Central memory CD8-positive, alpha-beta T cell (primary cell): ENCODE measurements around the gene ANKRD1.
"Not testable (repeated sequence)": the region's sequence is repeated elsewhere in the genome, so short reads cannot be mapped to it uniquely, and the experiment has no call there.

Source experiments
- ATAC-seq: fragments of 150-1000 bp; cut with Tn5 transposase; replicated peaks from 2 replicates; pipeline ENCODE4 v1.10.0; 2022; ENCODE audit warnings: mild to moderate bottlenecking, moderate FRiP score, moderate number of reproducible peaks; ENCODE audit not compliant: poor library complexity, severe bottlenecking; ENCODE audit errors: extremely low read depth
- DNase-seq, 2 donors: peaks; one replicate each; pipeline ENCODE4 v3.0.0; 2021; ENCODE audit warnings: low spot score in 2 of 2
- H3K27ac Mint-ChIP-seq: one replicate; pipeline ENCODE4 v1.8.0; 2022; ENCODE audit warnings: low read depth, mild to moderate bottlenecking, moderate library complexity, mixed read lengths
- H3K27me3 Mint-ChIP-seq: one replicate; pipeline ENCODE4 v1.8.0; 2022; ENCODE audit warnings: mixed read lengths
- H3K36me3 Mint-ChIP-seq: one replicate; pipeline ENCODE4 v1.8.0; 2022; ENCODE audit warnings: mild to moderate bottlenecking, moderate library complexity, mixed read lengths; ENCODE audit not compliant: insufficient read depth
- H3K4me1 Mint-ChIP-seq: one replicate; pipeline ENCODE4 v1.8.0; 2022; ENCODE audit warnings: mixed read lengths
- H3K4me3 Mint-ChIP-seq: one replicate; pipeline ENCODE4 v1.8.0; 2022; ENCODE audit warnings: mild to moderate bottlenecking, moderate library complexity, mixed read lengths
- H3K9me3 Mint-ChIP-seq: one replicate; pipeline ENCODE4 v1.8.0; 2022; ENCODE audit warnings: mixed read lengths

The ANKRD1 gene

DNA sequence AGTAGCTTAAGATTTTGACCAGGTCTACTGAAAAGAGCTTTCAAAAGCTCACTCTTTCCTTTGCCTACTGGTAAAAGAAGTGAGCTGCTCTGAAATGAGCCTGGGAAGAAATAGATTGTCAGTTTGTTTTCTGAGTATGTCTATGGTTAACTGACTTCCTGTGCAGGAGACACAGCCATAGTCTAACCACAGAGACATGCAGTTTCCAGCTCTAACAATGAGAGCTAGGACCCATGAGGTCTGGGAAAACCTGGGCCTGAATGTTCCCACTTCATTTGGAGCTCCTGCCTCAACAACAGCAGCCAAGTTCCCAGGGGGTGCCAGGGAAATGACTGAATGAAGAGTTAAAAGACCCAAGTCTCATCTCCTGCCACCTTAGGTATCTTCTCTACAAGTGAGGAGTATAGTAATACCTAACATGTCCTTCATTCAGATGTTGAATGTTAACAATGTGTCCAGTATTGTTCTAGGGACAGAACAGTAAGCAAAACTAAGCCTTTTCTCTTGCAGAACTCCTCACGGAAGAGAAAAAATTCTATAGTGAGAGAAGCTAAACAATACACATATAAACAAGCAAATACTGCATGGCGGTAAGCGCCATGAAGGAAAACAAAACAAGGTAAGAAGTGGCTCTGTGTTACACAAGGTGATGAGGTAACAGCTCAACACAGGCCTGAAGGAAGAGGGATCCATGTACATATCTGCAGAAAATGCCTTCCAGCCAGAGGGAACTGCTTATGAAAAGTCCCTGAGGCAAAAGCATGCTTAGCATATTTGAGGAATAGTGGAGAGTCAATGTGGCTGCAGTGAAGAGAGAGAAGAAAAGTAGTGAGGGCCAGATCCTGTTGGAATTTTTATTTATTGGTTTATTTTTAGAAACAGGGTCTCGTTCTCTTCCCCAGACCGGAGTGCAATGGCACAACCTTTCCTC is 26.4 kb upstream of the ANKRD1 start:
- Mint-ChIP-seq H3K4me3 (no peak overlapping the region), H3K36me3 (no peaks in the 10 kb centered on the region), H3K9me3 (no peaks in the 10 kb centered on the region), H3K27me3 (peaks cover 7% of the 10 kb centered on the region), H3K4me1 (no peaks in the 10 kb centered on the region), H3K27ac (no peak overlapping the region)
- no peak for ATAC-seq
- DNase-seq = no peak

DNA sequence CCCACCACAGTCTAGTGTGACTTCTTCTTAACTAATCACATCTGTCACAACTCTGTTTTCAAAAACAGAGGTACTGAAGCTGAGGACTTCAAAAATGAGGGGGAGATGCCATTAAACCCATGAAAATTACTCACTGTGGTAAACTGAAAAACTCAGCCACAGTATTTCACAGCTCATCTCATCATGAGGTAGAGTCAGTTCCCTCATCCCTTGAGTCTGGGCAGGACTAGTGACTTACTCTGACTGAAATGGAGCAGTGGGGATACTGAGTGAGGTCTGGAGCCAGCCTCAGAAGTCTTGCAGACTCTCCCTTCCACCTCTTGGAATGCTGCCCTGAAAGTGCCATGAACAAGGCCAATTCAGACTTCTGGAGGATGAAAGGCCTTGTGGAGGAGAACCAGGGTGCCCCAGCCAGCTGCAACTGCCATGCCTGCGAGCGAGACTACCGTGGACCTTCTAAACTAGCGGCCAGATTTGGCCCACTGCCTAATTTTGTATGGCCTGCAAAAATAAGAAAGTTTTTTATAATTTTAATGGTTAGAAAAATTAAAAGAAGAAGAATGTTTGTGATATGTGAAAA is 24.7 kb upstream of the ANKRD1 start:
- H3K36me3 Mint-ChIP-seq = no peaks in the 10 kb centered on the region
- H3K4me1 Mint-ChIP-seq = no peaks in the 10 kb centered on the region
- ATAC-seq = no peak
- no peak for DNase-seq
- no peak overlapping the region for H3K27ac Mint-ChIP-seq
- no peak overlapping the region for H3K4me3 Mint-ChIP-seq
- no peaks in the 10 kb centered on the region for H3K27me3 Mint-ChIP-seq
- H3K9me3 Mint-ChIP-seq = no peaks in the 10 kb centered on the region

DNA sequence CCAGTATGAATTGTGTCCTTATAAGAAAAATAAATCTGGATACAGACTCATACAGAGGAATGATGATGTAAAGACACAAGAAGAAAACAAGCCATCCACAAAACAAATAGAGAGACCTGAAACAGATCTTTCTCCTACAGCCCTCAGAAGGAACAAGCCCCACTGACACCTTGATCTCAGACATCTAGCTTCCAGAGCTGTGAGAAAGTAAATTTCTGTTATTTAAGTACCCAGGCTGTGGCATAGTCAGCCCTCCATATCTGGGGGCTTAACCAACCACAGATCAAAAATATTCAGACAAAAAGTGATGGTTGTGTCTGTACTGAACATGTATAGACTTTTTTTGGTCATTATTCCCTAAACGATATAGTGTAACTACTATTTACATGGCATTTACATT is 23.9 kb upstream of the ANKRD1 start:
- DNase-seq (no peak), ATAC-seq (no peak)
- Mint-ChIP-seq H3K36me3 (no peaks in the 10 kb centered on the region), H3K4me3 (no peak overlapping the region), H3K27ac (no peak overlapping the region), H3K4me1 (no peaks in the 10 kb centered on the region), H3K9me3 (no peaks in the 10 kb centered on the region), H3K27me3 (no peaks in the 10 kb centered on the region)

DNA sequence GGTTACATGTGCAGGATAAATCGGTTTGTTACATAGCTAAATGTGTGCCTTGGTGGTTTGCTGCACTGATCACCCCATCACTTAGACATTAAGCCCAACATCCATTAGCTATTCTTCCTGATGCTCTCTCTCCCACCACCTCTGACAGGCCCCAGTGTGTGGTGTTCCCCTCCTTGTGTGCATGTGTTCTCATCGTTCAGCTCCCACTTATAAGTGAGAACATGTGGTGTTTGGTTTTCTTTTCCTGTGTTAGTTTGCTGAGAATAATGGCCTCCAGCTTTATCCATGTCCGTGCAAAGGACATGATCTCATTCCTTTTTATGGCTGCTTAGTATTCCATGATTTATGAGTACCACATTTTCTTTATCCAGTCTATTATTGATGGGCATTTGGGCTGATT is 22.1 kb upstream of the ANKRD1 start:
- not testable (repeated sequence) for H3K27ac Mint-ChIP-seq, H3K27me3 Mint-ChIP-seq, H3K9me3 Mint-ChIP-seq, DNase-seq, ATAC-seq, H3K4me3 Mint-ChIP-seq, H3K36me3 Mint-ChIP-seq, H3K4me1 Mint-ChIP-seq

DNA sequence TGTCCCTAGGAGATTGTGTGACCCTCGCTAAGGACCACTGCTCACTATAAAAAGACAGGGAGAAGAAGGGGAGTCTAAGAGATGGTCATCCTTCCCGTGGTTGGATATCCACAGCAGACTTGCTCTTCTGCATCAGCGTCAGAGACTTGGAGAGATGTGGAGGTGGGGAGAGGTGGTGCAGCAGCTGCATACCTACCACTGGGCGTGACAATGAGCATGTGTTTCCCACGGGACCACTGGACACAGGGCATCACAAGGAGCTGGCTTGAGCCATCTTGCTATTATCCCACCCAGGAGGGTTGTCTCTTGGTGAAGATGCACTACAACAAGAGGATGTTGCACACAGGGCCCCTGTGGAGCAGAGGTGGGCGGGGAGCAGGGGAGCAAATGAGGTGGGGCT is 18.8 kb upstream of the ANKRD1 start:
- Mint-ChIP-seq H3K9me3 (no peaks in the 10 kb centered on the region), H3K4me1 (no peaks in the 10 kb centered on the region), H3K27ac (no peak overlapping the region), H3K36me3 (no peaks in the 10 kb centered on the region), H3K4me3 (no peak overlapping the region), H3K27me3 (no peaks in the 10 kb centered on the region)
- no peak for ATAC-seq
- DNase-seq = no peak

DNA sequence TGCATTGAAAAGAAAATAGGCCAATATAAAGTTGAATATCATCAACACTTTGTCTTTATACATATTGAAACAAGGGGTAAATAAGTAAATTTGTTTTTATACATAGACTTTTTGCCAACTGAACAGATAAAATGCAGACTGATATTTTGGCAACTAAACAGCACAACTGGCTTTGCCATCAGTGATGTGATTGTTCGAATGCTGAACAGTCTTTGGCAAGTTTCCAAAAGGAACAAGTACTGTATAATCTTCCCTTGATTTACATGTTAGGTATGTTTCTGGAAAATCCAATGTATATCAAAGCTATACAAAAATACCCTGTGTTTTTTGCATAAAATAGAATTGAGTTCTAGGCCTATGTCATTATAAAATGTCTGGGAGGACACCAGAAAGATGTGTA is 18.2 kb upstream of the ANKRD1 start:
- Mint-ChIP-seq H3K4me1 (no peaks in the 10 kb centered on the region), H3K9me3 (no peaks in the 10 kb centered on the region), H3K36me3 (no peaks in the 10 kb centered on the region), H3K27me3 (no peaks in the 10 kb centered on the region), H3K4me3 (no peak overlapping the region), H3K27ac (no peak overlapping the region)
- DNase-seq = no peak
- no peak for ATAC-seq

DNA sequence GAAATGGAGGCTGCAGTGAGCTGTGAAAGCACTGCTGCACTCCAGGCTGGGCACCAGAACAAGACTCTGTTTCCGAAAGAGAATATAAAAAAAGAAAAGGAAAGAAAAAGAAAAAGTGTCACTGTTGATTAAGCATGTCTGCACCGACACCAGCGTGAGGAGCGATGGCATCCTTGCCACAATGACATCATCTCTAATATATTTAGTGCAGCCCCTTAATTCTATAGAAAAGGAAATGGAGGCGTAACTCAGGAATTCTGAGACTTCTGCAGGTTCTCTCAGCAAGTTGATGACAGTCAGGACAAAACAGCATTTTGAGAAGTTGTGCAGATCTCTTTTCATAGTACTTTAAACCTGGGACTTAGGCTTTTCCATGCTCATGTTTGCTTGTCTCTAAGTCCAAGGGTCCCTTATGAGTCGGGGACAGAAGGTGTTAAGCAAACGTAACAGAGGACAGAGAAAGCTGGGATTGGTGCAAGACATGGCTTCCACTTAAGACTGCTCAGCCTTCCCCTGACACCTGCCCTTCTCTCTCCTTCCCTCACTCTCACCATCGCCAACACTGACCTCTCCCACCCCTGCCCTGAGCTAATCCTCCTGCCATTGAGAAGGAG is 16.9 kb upstream of the ANKRD1 start:
- Mint-ChIP-seq H3K9me3 (no peaks in the 10 kb centered on the region), H3K4me1 (no peaks in the 10 kb centered on the region), H3K4me3 (no peak overlapping the region), H3K36me3 (no peaks in the 10 kb centered on the region), H3K27ac (no peak overlapping the region), H3K27me3 (peaks cover 5% of the 10 kb centered on the region)
- ATAC-seq = no peak
- DNase-seq = no peak

DNA sequence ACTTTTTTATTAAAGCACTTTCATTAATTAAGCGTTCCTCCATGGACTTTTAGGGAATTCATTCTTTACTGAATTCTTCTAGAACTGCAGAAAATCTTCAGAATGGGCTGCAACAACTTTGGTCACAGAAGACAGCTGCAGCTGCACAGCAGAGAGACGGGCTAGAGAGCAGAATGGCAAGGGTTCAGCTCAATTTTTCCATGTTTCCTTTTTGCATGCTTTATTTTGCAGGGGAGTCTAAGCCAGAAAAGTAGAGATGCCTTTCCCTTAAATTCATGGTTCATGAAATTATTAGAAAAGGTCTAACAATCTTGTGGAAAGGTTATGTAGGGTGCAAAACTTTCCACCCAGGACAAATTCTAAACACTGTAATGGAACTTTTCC is 15.4 kb upstream of the ANKRD1 start:
- DNase-seq = no peak
- Mint-ChIP-seq H3K36me3 (no peaks in the 10 kb centered on the region), H3K27ac (no peak overlapping the region), H3K4me3 (no peak overlapping the region), H3K27me3 (peaks cover 20% of the 10 kb centered on the region), H3K9me3 (no peaks in the 10 kb centered on the region), H3K4me1 (no peaks in the 10 kb centered on the region)
- ATAC-seq = no peak

DNA sequence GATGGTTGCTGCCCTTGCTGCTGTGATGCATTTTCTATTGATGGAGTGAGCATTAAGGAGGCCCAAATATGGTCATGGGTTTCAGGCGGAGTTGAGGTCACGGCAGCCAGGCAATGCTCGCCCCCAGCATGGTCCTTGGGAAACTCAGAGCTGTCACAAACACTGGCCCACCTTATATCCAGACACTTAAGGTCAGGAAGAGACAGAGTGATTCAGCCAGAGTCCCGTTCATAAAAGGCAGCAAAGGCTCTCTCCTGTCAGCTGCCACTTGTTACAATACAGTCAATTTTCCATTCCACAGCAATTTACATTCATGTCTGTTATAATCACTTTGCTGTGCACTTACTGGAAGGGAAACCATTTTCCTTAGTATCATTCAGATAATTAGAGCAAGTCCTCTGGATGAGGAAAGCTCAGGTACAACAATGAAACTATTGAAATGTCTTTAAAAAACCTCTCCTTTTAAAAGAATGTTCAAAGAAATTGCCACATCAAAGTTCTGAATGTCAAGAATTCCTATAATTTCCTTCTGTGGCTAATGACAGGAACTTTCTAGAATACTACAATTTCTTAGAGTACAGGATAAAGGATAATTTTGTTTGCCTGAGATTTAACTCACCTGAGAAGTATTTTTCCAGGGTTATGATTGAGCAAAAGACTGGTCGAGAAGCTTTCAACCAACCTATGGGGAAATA is 14.8 kb upstream of the ANKRD1 start:
- DNase-seq (no peak), ATAC-seq (no peak)
- no peak overlapping the region for H3K4me3 Mint-ChIP-seq
- no peaks in the 10 kb centered on the region for H3K9me3 Mint-ChIP-seq
- H3K36me3 Mint-ChIP-seq = no peaks in the 10 kb centered on the region
- no peaks in the 10 kb centered on the region for H3K4me1 Mint-ChIP-seq
- H3K27me3 Mint-ChIP-seq = peaks cover 25% of the 10 kb centered on the region
- H3K27ac Mint-ChIP-seq = no peak overlapping the region

DNA sequence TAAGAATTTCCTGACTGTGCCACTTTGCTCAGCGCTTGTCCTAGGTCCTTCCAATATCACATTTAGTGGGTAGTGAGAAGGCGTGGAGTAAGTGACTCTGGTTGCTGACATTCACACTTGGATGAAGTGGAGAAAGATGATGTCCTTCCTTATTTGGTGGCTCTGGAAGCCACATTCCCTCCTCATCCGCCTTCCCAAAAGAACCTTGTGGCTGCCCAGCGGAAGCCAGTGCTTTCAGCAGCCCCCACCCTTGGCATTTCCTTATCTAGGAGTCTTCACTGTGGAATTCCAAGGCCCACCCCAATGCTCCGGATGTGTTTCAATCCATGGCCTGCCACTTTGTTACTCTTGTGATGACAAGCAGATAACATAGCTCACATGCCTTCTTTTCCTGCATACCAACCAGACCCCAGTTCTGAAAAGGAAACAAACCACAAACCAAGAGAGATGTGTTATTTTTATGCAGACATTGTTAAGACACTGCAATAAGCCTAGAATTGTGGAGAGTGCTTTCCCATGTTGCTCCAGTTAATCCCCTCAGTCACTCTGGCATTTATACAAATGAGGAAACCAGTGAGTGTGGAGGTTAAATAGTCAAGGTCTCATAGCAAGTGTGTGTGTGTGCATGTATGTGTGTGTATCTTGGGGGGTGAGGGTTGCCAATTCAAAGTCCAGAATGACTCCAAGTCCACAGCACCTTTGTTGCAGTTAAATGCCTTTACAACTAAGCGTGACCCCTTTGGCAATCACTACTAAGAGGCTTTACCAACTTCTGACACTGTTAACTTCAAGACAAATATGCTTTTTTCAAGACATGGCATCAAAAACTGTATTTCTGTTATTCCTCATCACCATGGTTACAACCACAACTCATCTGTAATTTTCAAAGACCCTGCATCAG is 10.3 kb upstream of the ANKRD1 start:
- no peak for ATAC-seq
- peaks cover 64% of the 10 kb centered on the region for H3K27me3 Mint-ChIP-seq
- DNase-seq = no peak
- no peaks in the 10 kb centered on the region for H3K36me3 Mint-ChIP-seq
- H3K9me3 Mint-ChIP-seq = no peaks in the 10 kb centered on the region
- H3K4me3 Mint-ChIP-seq = no peak overlapping the region
- no peak overlapping the region for H3K27ac Mint-ChIP-seq
- H3K4me1 Mint-ChIP-seq = no peaks in the 10 kb centered on the region

DNA sequence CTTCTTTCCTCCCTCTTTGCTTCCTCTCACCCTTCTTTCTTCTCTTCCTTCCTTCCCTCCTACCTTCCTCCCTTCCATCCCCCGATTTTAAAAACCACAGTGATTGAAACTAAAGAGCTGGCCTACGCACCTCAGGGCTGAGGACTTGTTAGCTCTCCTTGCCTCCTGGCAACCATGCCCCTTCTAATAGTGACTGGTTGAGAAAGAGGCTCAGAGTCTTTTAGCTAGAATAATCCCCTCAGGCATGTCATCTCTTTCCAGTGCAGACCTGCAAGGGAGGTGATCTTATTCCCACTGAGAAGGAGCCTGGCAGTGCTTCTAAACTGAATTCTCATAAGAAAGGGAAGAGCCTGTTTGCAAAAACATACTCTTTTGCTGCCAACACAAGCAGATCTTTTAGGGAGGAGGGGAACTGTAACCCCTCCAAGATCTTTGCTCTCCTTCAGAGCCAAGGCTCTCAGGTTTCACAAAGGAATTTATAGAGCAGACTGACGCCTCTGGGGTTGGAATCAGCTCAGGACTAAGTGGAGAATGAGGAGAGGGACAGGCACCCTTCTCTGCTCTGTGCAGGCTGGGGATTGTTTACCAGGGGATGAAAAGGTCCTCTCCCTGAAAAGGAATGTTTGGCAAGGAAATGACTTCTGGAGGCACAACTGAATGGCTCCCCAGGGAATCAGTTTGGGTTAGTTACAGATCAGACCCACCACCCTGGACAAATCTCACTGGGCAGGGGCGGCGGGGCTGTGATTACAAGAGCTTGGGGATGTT is 9.4 kb upstream of the ANKRD1 start:
- H3K36me3 Mint-ChIP-seq = no peaks in the 10 kb centered on the region
- DNase-seq (no peak), ATAC-seq (no peak)
- no peak overlapping the region for H3K27ac Mint-ChIP-seq
- H3K27me3 Mint-ChIP-seq = peaks cover 64% of the 10 kb centered on the region
- no peaks in the 10 kb centered on the region for H3K9me3 Mint-ChIP-seq
- no peak overlapping the region for H3K4me3 Mint-ChIP-seq
- no peaks in the 10 kb centered on the region for H3K4me1 Mint-ChIP-seq
